HG03135 (cell line): ENCODE results near the gene LRRFIP1.
A peak's percentile ranks its signal among the peaks of the same experiment; 100 is the strongest.
"Not testable (repeated sequence)": the region's sequence is repeated elsewhere in the genome, so short reads cannot be mapped to it uniquely, and the experiment has no call there.

Experiments used
- ATAC-seq: cut with Tn5 transposase; IDR thresholded peaks from one replicate; pipeline ENCODE4 v1.9.1; 2021; ENCODE audit warnings: mild to moderate bottlenecking, moderate library complexity; ENCODE audit not compliant: unreplicated experiment

Gene LRRFIP1

GRCh38 chr2:237742191-237742590 is 114.8 kb downstream of the LRRFIP1 start:
- ATAC-seq, result no peak

DNA sequence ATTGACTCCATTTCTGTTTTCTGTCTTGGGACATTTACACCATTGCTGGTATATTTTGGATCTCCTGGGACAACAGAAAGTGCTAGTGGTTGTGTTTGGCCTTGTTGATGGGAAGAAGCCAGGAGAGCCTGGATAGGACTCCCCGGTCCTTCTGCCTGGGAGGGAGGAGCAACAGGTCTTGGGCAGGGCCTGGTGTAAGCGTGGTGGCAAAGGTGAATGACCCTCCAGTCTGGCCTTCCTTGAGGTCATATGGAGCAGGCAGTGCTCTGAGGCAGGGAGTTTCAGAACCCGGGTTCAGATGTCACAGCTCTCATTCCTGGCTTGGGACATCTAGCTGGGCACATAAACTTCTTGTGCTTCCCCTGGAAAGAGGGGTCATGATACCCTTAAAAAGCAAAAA is 115.2 kb downstream of the LRRFIP1 start:
- ATAC-seq, result no peak

- ATAC-seq, result no peak
Measured at GRCh38 chr2:237743024-237743423, 115.6 kb downstream of the LRRFIP1 start.

GRCh38 chr2:237743561-237744269 is 116.3 kb downstream of the LRRFIP1 start:
- no peak for ATAC-seq

GRCh38 chr2:237744270-237744612 is 116.9 kb downstream of the LRRFIP1 start:
- no peak for ATAC-seq

- ATAC-seq, result no peak
Measured at GRCh38 chr2:237744613-237745249, 117.3 kb downstream of the LRRFIP1 start.

- no peak for ATAC-seq
Measured at GRCh38 chr2:237745250-237745613, 117.8 kb downstream of the LRRFIP1 start.

DNA sequence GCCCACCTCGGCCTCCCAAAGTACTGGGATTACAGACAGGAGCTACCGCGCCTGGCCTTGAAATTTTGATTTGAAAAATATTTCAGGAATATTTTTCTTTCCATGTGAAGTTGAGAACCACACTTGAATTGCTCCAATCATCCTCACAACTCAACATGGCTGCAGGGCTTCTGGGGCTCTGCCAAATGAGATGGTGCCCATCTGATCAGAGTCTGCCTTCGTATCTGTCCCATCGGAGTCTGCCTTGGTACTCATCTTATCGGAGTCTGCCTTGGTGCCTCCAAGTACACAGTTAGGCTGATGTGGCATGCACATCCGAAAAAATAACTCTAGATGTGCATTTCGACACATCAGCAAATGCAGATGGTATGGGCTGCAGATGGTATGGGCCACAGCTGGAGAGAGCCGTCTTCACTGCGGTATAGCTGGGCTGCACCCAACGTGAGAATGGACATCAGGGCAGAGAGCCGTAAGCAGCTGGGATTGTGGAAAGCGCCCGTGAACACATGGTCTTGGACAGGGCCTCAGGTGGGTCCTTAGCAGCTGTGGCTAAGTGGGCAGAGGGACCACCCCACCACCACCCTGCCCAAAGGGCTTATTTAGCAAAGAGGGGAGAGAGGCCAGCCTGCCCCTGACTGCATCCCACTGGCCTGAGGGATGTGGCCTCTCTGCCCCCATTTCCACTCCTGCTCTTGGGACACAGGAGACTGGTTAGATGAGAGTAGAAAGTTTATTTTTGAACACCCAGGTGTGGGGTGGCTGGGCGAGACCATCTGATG is 119.1 kb downstream of the LRRFIP1 start:
- ATAC-seq, result no peak

- ATAC-seq, result no peak
Measured at GRCh38 chr2:237747189-237747588, 119.8 kb downstream of the LRRFIP1 start.

DNA sequence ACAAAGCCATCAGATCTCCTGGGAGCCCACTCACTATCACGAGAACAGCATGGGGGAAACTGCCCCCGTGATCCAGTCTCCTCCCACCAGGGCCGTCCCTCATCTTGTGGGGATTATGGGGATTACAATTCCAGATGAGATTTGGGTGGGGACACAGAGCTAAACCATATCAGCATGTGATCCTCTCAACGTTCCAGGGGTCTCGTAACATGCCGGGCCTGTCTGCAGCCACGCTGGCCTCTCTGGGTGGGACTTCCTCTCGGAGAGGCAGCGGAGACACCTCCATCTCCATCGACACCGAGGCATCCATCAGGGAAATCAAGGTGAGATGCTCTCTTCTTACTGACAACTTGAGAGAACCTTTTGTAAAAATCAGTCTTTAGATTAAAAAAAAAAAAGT is 121.6 kb downstream of the LRRFIP1 start:
- no peak for ATAC-seq

DNA sequence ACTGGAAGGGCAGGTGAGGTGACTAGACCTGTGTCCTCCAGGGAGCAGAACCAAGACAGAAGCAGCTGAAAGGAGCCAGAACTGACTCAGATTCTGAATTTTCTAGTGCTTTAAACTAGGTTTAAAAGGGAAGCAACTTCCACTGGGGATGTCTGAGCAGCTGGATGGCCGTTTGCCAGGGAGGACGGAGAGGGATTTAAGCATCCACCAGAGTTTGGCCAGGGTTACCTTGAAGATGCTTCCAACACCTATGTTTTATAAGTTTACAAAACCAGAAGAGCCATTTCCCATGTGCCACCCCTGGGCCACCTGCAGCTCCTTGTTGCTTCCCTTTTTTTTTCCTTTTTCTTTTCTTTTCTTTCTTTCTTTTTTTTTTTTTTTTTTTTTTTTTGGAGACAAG is 122.6 kb downstream of the LRRFIP1 start:
- no peak for ATAC-seq

- not testable (repeated sequence) for ATAC-seq
Measured at GRCh38 chr2:237750441-237750840, 123.1 kb downstream of the LRRFIP1 start.

DNA sequence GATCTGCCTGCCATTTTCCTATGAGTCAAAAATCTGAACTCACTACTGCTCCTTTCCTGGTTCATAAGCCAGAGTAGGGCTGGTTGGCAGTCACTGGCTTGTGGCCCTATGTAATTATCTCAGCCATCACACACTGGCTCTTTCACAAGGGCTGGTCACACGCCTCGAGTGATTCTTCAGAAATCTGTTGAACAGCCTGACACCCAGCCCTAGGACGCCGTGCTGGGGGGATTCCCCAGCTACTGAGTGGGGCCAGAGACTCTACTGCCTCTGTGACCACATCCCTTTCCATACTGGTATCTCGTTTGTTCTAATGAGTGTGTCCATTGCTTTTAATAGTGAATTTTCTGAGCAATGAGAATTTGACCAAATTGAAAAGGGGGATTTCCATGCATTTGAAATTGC is 125.4 kb downstream of the LRRFIP1 start:
- peak; percentile 98 for ATAC-seq

DNA sequence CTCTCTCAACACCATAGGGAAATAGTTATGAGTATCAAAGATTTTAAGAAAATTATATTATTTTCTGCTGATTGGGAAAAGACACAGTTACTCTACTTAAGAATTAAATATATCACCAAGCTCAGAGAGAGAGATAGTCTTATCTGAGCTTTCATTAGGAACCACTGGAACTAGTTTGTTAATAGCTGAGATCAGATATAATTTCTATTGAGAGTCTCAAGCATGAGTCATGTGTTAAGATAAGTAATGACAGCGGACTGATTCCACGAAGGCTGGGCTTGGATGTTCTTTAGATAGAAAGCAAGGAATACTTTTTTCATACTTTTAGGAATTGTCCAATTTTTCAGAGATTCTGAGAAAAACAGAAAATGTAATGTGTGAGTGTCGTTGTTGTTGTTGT is 126.8 kb downstream of the LRRFIP1 start:
- no peak for ATAC-seq

GRCh38 chr2:237754626-237755248 is 127.3 kb downstream of the LRRFIP1 start:
- ATAC-seq, result no peak

- no peak for ATAC-seq
Measured at GRCh38 chr2:237757616-237758015, 130.2 kb downstream of the LRRFIP1 start.

GRCh38 chr2:237758185-237758584 is 130.8 kb downstream of the LRRFIP1 start:
- no peak for ATAC-seq

GRCh38 chr2:237759176-237759575 is 131.8 kb downstream of the LRRFIP1 start:
- ATAC-seq, result no peak

DNA sequence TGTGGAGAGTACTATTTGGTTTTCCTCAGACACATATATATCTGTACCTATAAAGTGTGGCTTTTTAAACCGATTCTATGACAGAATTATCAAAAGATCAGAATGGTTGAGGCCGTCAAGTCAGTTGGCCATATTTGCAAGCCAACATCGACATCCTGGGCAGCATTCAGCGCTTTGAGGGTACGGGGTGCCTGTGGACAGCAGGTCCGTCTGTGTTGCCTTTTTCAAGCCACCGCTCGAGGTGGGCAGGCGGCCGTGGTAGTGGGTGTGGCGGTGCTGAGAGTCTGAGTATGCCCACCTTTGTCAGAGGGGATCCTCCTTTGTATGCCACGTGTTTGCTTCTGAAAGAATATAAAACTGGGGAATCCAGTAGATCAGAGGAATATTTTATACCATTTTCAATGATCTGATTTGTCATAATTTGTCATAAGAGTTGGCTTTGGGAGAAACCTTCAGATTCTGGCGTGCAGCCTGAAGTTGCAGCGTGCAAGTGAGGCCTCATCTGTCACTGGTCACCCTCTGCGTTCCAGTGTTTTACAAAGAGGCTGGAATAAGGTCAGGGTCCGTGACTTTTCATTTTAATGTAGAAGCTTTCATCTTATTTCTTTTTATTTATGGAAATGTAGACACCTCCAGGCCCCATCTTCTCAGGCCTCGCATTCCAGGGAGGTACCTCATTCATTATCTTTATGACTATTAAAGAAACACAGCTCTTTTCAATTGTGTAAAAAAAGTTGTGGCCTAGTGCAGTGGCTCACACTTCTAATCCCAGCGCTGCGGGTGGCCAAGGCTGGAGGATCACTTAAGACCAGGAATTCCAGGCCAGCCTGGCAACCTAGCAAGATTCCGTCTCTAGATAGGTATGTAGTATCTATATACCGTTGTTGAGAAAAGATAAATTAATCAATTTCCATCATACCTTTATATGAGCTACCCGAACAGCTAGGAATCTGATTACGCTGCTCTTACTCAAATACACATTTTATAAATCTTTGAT is 133.4 kb downstream of the LRRFIP1 start:
- no peak for ATAC-seq
